WTC11 (cell line): ENCODE results near the gene PRPF40A. TPM values are rescaled to one million over a fixed set of nuclear protein-coding genes. Genes with fewer than 3 reads are reported as not detected.

Experiments used
- ATAC-seq: fragments of 200-7000 bp; cut with Tn5 transposase; 2 replicates; pipeline ENCODE4 v1.10.0; 2021; ENCODE audit warnings: mild to moderate bottlenecking, moderate library complexity
- CTCF ChIA-PET: fragments of 300-600 bp; sonication (Branson Sonifier 250); formaldehyde crosslinking; loops from one replicate; lab custom pipeline; 2021; ENCODE audit warnings: antibody characterized with exemption; lab: Charles Lee
- POLR2A ChIA-PET: fragments of 350-600 bp; sonication (Branson Sonifier 250); formaldehyde crosslinking; loops from one replicate; lab custom pipeline; 2021; ENCODE audit warnings: antibody characterized with exemption; lab: Charles Lee
- DNase-seq: peaks from one replicate; pipeline ENCODE4 v3.0.0; 2021; ENCODE audit warnings: low spot score
- H3K27ac Mint-ChIP-seq: 2 replicates; pipeline ENCODE4 v1.8.0; 2021; ENCODE audit warnings: mixed read lengths
- H3K27me3 Mint-ChIP-seq: 2 replicates; pipeline ENCODE4 v1.8.0; 2021; ENCODE audit warnings: low read depth, mild to moderate bottlenecking, moderate library complexity, mixed read lengths
- H3K36me3 Mint-ChIP-seq: 2 replicates; pipeline ENCODE4 v1.8.0; 2021; ENCODE audit warnings: mixed read lengths
- H3K4me1 Mint-ChIP-seq: 2 replicates; pipeline ENCODE4 v1.8.0; 2022; ENCODE audit warnings: mixed read lengths
- H3K4me3 Mint-ChIP-seq: 2 replicates; pipeline ENCODE4 v1.8.0; 2021; ENCODE audit warnings: mild to moderate bottlenecking, moderate library complexity, mixed read lengths
- H3K9me3 Mint-ChIP-seq: 2 replicates; pipeline ENCODE4 v1.8.0; 2021; ENCODE audit warnings: mixed read lengths
- AR ChIP-seq: fragments of 250-450 bp; sonication (Bioruptor Pico); IDR thresholded peaks from 2 replicates; pipeline ENCODE4 v1.9.0; 2021; ENCODE audit warnings: mild to moderate bottlenecking
- CREB1 ChIP-seq: sonication (generic); formaldehyde crosslinking; IDR thresholded peaks from 2 replicates; pipeline ENCODE4 v1.8.0; 2023; ENCODE audit warnings: mild to moderate bottlenecking, missing genetic modification reagents
- CREM ChIP-seq: sonication (generic); formaldehyde crosslinking; IDR thresholded peaks from 2 replicates; pipeline ENCODE4 v1.8.1; 2022; ENCODE audit warnings: mild to moderate bottlenecking, missing genetic modification reagents, moderate library complexity
- ERG ChIP-seq: fragments of 250-450 bp; sonication (Bioruptor Pico); IDR thresholded peaks from 2 replicates; pipeline ENCODE4 v1.8.0; 2021; ENCODE audit warnings: mild to moderate bottlenecking
- FOXP1 ChIP-seq: sonication (generic); formaldehyde crosslinking; IDR thresholded peaks from 2 replicates; pipeline ENCODE4 v1.8.0; 2022; ENCODE audit warnings: missing genetic modification reagents, mild to moderate bottlenecking, moderate library complexity, borderline replicate concordance
- GABPB1 ChIP-seq: sonication (generic); formaldehyde crosslinking; IDR thresholded peaks from 2 replicates; pipeline ENCODE4 v1.8.1; 2023; ENCODE audit warnings: mild to moderate bottlenecking, missing genetic modification reagents
- HMGA2 ChIP-seq: fragments of 250-450 bp; sonication (Bioruptor Pico); IDR thresholded peaks from 2 replicates; pipeline ENCODE4 v1.4.0; 2021; ENCODE audit warnings: mild to moderate bottlenecking, moderate library complexity
- JUN ChIP-seq: sonication (generic); formaldehyde crosslinking; IDR thresholded peaks from 2 replicates; pipeline ENCODE4 v1.8.0; 2023; ENCODE audit warnings: mild to moderate bottlenecking, missing genetic modification reagents
- NFATC4 ChIP-seq: fragments of 250-450 bp; sonication (Bioruptor Pico); IDR thresholded peaks from 2 replicates; pipeline ENCODE4 v1.9.0; 2021; ENCODE audit warnings: mild to moderate bottlenecking
- NR3C1 ChIP-seq: sonication (generic); formaldehyde crosslinking; conservative IDR thresholded peaks from 2 replicates; pipeline ENCODE4 v1.8.1; 2023; ENCODE audit warnings: low read depth, mild to moderate bottlenecking, missing genetic modification reagents
- SOX15 ChIP-seq: fragments of 250-450 bp; sonication (Bioruptor Pico); IDR thresholded peaks from 2 replicates; pipeline ENCODE4 v1.9.0; 2021; ENCODE audit warnings: mild to moderate bottlenecking
- TP53 ChIP-seq: sonication (generic); formaldehyde crosslinking; IDR thresholded peaks from 2 replicates; pipeline ENCODE4 v1.8.1; 2023; ENCODE audit warnings: mild to moderate bottlenecking, missing genetic modification reagents
- USF2 ChIP-seq: sonication (generic); formaldehyde crosslinking; IDR thresholded peaks from 2 replicates; pipeline ENCODE4 v1.8.1; 2023; ENCODE audit warnings: mild to moderate bottlenecking, missing genetic modification reagents, moderate library complexity
- ZNF219 ChIP-seq: sonication (generic); formaldehyde crosslinking; IDR thresholded peaks from 2 replicates; pipeline ENCODE4 v1.8.0; 2023; ENCODE audit warnings: missing genetic modification reagents, mild to moderate bottlenecking, borderline replicate concordance
- ZNF416 ChIP-seq: fragments of 250-450 bp; sonication (Bioruptor Pico); IDR thresholded peaks from 2 replicates; pipeline ENCODE4 v1.9.0; 2021; ENCODE audit warnings: mild to moderate bottlenecking, inconsistent platforms
- total RNA-seq: library from RNA; stranded (reverse); gene quantifications from 3 replicates; pipeline ENCODE4 v1.2.3, GENCODE V29; 2021
- TF ChIP-seq, protein P1 (sequence below): sonication (generic); formaldehyde crosslinking; IDR thresholded peaks from 2 replicates; pipeline ENCODE4 v1.8.0; 2023; ENCODE audit warnings: missing genetic modification reagents
- TF ChIP-seq, protein P2 (sequence below): fragments of 200-600 bp; IDR thresholded peaks from 2 replicates; pipeline ENCODE4 v1.8.0; 2022; ENCODE audit warnings: antibody characterized with exemption
- TF ChIP-seq, protein P3 (sequence below): sonication (generic); formaldehyde crosslinking; IDR thresholded peaks from 2 replicates; pipeline ENCODE4 v1.8.1; 2023; ENCODE audit warnings: mild to moderate bottlenecking, missing genetic modification reagents
- TF ChIP-seq, protein P4 (sequence below): sonication (generic); formaldehyde crosslinking; IDR thresholded peaks from 2 replicates; pipeline ENCODE4 v1.8.1; 2022; ENCODE audit warnings: mild to moderate bottlenecking, missing genetic modification reagents, moderate library complexity, borderline replicate concordance
- TF ChIP-seq, protein P5 (sequence below): sonication (generic); formaldehyde crosslinking; IDR thresholded peaks from 2 replicates; pipeline ENCODE4 v1.8.1; 2022; ENCODE audit warnings: low read depth, mild to moderate bottlenecking, moderate library complexity, missing genetic modification reagents, borderline replicate concordance

Gene PRPF40A
- total RNA-seq, 1 experiment from 2014 or later = 189 TPM

DNA sequence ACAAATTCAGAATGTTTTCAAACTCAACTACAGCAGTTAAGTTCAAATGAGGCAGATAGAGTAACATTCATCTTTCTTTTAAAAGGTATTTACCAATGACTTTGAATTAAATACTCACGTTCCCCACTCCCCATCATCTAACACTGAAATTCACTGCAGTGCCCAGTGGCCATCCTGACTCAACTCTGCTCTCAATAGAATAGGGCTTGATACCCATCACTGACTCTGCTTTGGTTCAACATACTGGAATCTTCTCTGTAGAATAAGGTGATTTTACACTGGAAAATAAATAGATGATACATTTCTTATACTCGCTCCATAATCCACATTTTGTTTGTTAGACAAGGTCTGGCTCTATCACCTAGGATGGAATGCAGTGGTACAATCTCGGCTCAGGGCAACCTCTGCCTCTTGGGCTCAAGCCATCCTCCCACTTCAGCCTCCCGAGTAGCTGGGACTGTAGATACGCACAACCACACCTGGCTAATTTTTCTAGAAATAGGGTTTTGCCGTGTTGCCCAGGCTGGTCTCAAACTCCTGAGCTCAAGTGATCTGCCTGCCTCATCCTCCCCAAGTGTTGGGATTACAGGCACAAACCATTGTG lies 66.4 kb downstream of the PRPF40A start (continued):
- TF ChIP-seq ZNF219 (CRISPR knock-in tag) (no peak), GABPB1 (no peak), ERG (CRISPR knock-in tag) (0 out of 2 replicates have a peak, but pooled peaks have one; percentile 44)

DNA sequence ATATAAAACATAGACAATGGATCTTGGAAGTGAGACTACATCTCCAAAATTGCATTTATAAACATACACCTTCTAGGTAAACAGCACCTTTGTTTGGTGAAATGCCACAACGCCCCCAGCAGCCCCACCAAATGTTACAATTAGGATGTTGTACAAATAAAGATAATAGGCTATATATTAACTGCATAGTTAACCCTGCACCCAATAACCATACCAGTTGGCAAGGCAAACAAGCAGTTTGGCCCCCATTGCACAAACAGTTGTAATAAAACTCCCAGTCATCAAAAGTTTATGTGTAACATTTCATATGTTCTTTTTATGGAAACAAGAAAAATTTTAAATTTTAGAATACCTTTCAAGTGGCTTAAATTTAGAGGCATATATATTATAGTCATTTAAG lies 67.3 kb downstream of the PRPF40A start:
- Mint-ChIP-seq H3K9me3 (no peaks in the 10 kb centered on the region), H3K4me3 (no peak overlapping the region), H3K27me3 (no peaks in the 10 kb centered on the region), H3K4me1 (peaks cover 23% of the 10 kb centered on the region), H3K27ac (no peak overlapping the region), H3K36me3 (peaks cover 13% of the 10 kb centered on the region)
- ATAC-seq (no peak), DNase-seq (no peak)
- ChIA-PET CTCF (no interaction called here), POLR2A (no interaction called here)
- no peak for TF ChIP-seq SOX15 (CRISPR knock-in tag)
- TF ChIP-seq AR = no peak
- TF ChIP-seq FOXP1 = no peak
- TF ChIP-seq USF2 = no peak
- no peak for TF ChIP-seq ERG (CRISPR knock-in tag)
- TF ChIP-seq, protein P1, sequence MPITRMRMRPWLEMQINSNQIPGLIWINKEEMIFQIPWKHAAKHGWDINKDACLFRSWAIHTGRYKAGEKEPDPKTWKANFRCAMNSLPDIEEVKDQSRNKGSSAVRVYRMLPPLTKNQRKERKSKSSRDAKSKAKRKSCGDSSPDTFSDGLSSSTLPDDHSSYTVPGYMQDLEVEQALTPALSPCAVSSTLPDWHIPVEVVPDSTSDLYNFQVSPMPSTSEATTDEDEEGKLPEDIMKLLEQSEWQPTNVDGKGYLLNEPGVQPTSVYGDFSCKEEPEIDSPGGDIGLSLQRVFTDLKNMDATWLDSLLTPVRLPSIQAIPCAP (CRISPR knock-in tag) = no peak
- no peak for TF ChIP-seq HMGA2 (CRISPR knock-in tag)
- no peak for TF ChIP-seq JUN (CRISPR knock-in tag)
- no peak for TF ChIP-seq NR3C1 (CRISPR knock-in tag)
- TF ChIP-seq, protein P2, sequence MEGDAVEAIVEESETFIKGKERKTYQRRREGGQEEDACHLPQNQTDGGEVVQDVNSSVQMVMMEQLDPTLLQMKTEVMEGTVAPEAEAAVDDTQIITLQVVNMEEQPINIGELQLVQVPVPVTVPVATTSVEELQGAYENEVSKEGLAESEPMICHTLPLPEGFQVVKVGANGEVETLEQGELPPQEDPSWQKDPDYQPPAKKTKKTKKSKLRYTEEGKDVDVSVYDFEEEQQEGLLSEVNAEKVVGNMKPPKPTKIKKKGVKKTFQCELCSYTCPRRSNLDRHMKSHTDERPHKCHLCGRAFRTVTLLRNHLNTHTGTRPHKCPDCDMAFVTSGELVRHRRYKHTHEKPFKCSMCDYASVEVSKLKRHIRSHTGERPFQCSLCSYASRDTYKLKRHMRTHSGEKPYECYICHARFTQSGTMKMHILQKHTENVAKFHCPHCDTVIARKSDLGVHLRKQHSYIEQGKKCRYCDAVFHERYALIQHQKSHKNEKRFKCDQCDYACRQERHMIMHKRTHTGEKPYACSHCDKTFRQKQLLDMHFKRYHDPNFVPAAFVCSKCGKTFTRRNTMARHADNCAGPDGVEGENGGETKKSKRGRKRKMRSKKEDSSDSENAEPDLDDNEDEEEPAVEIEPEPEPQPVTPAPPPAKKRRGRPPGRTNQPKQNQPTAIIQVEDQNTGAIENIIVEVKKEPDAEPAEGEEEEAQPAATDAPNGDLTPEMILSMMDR = no peak

GRCh38 chr2:152648336-152648735 lies 68.9 kb downstream of the PRPF40A start:
- H3K9me3 Mint-ChIP-seq = no peaks in the 10 kb centered on the region
- ATAC-seq (peak; percentile 38), DNase-seq (no peak)
- peak overlapping the region; percentile 55; the same call in 1 of the 2 replicates for H3K27ac Mint-ChIP-seq
- no peaks in the 10 kb centered on the region for H3K27me3 Mint-ChIP-seq
- no peak overlapping the region for H3K4me3 Mint-ChIP-seq
- peaks cover 23% of the 10 kb centered on the region for H3K4me1 Mint-ChIP-seq
- peaks cover 8% of the 10 kb centered on the region for H3K36me3 Mint-ChIP-seq
- ChIA-PET POLR2A (no interaction called here), CTCF (interaction anchor here (1.3 to 3.7 kb wide), 5 partner anchors 13 to 623 kb away, joined by 4 to 37 read pairs (median 7); partner anchors contain the start of gene STAM2)
- no peak for TF ChIP-seq TP53
- TF ChIP-seq, protein P3, sequence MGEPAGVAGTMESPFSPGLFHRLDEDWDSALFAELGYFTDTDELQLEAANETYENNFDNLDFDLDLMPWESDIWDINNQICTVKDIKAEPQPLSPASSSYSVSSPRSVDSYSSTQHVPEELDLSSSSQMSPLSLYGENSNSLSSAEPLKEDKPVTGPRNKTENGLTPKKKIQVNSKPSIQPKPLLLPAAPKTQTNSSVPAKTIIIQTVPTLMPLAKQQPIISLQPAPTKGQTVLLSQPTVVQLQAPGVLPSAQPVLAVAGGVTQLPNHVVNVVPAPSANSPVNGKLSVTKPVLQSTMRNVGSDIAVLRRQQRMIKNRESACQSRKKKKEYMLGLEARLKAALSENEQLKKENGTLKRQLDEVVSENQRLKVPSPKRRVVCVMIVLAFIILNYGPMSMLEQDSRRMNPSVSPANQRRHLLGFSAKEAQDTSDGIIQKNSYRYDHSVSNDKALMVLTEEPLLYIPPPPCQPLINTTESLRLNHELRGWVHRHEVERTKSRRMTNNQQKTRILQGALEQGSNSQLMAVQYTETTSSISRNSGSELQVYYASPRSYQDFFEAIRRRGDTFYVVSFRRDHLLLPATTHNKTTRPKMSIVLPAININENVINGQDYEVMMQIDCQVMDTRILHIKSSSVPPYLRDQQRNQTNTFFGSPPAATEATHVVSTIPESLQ (CRISPR knock-in tag) = no peak
- TF ChIP-seq, protein P4, sequence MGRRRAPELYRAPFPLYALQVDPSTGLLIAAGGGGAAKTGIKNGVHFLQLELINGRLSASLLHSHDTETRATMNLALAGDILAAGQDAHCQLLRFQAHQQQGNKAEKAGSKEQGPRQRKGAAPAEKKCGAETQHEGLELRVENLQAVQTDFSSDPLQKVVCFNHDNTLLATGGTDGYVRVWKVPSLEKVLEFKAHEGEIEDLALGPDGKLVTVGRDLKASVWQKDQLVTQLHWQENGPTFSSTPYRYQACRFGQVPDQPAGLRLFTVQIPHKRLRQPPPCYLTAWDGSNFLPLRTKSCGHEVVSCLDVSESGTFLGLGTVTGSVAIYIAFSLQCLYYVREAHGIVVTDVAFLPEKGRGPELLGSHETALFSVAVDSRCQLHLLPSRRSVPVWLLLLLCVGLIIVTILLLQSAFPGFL (CRISPR knock-in tag) = no peak
- TF ChIP-seq, protein P5, sequence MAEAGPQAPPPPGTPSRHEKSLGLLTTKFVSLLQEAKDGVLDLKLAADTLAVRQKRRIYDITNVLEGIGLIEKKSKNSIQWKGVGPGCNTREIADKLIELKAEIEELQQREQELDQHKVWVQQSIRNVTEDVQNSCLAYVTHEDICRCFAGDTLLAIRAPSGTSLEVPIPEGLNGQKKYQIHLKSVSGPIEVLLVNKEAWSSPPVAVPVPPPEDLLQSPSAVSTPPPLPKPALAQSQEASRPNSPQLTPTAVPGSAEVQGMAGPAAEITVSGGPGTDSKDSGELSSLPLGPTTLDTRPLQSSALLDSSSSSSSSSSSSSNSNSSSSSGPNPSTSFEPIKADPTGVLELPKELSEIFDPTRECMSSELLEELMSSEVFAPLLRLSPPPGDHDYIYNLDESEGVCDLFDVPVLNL (CRISPR knock-in tag) = no peak
- no peak for TF ChIP-seq CREB1
- no peak for TF ChIP-seq NFATC4 (CRISPR knock-in tag)
- no peak for TF ChIP-seq ZNF416 (CRISPR knock-in tag)
- no peak for TF ChIP-seq CREM (CRISPR knock-in tag)
